HG02610 (cell line): ENCODE data around the gene PRLHR.

Experiments used
- ATAC-seq: cut with Tn5 transposase; IDR thresholded peaks from one replicate; pipeline ENCODE4 v1.9.1; 2021; ENCODE audit warnings: mild to moderate bottlenecking, moderate library complexity; ENCODE audit not compliant: unreplicated experiment

PRLHR gene

DNA sequence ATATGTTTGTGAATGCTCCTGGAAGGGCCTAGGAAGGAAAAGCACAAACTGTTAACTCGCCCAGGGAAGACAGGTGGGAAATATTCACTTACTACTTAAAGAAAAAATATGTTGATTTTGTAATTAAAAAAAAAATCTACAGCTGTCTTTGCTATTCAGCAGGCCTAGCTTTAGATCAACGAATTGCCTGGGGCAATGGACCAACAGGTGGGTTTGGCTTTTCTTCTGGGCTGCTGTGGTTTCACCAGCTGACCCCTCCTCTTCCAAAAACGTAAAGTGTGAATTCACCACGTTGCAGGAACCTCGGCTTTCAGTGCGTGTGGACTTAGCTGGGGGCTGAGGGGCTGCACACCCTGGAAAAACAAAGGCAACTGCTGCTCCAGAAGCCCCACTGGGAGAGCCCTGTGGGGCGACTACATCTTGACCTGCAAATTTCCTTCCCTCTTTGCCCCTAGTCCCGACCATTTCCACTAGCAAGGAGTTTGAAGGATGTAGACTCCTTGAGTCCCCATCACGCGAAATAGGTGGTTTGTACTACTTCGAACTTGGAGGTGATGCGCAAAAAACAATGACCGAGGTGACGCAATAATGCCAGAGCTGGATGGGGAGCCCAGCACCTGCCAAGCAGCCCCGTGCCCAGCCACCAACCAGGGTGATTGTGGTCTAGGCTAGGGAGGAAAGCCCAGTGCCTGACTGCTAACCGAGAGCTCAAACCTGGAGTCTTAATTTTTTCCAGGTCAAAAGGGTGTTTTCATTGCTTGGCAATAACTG is 7.4 kb downstream of the PRLHR start:
- ATAC-seq: no peak

DNA sequence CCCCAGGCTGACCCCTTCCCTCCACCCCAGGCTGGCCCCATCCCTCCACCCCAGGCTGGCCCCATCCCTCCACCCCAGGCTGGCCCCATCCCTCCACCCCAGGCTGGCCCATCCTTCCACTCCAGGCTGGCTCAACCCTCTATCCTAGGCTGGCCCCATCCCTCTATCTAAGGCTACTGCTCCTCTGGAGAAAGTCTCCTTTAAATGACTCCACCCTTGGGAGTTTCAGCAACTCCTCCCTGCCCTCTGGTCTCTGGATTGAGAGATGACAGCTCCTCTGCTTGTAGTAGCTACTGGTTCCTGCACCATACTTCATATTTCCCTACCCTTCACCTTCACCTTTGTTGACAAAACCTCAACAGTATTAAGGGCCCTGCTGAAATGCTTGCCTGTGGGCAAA is 8.5 kb downstream of the PRLHR start:
- ATAC-seq: no peak

DNA sequence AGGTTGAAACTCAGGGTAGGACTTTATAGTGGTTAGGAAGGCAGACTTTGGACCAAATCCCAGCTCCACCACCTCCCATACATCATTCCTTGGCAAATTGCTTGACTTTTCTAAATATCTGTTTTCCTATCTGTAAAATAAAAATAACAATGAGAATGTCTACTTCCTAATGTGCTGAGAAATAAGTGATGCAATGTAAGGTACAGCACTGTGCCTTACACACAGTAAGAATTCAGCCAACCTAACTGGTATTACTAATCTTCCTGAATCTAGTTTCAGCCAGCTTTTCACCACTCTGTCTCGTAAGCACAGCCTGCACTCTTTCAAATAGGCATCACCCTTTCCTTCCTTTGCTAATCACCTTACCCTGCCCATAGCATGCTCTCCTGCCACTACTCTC is 9.7 kb downstream of the PRLHR start:
- no peak for ATAC-seq

DNA sequence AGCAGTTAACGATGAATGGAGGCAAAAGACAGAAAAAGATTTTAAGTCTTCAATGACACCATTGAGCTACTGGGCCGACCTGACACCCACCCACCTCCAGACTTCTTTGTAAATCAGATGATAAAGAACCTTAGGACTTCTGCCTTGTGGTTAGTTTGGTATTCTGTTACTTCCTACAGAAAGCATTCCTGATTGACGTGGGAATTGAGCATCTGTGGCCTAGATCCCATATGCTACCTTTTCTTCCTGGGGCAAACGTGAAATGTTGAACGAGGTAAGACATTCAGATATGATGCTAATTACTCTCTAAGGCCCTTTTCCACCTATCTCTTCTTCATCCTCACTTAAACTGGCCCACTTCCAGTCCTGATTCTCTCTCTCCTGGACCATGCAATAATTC is 10.2 kb downstream of the PRLHR start:
- ATAC-seq: no peak

DNA sequence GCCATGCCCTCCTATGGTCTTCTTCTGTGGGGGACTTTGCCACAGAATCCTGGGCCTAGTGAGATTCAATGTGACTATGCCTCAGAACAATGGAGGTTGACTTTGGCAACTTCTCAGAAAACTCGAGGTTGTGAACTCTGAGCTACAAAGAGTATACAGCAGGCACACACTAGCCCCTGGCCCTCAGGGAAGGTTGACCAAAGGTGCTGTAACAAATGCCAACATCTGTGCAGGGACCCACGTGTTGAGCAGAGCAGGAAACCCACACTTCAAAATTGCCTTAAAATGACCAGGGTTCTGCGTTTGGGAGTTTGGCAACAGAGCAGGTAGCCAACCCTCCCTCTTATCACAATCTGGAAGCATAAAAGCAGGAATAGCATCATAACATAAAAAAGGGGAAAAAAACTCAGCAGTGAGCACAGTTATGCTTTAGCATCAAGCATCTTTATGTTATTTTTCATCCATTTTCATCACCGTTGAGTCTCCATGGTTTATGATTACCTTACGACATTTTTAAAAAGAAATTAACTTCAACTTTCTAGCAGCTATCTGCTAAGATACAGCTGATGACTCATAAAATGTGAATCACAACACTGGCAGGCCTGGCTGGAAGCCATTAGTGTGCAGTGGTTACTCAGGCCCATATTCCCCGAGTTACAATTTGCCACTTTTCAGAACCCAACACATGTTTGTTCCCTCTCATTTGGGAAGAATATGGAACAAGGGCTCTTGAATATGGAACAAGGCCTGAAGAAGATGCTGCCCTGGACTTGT is 11.1 kb downstream of the PRLHR start:
- ATAC-seq: no peak

DNA sequence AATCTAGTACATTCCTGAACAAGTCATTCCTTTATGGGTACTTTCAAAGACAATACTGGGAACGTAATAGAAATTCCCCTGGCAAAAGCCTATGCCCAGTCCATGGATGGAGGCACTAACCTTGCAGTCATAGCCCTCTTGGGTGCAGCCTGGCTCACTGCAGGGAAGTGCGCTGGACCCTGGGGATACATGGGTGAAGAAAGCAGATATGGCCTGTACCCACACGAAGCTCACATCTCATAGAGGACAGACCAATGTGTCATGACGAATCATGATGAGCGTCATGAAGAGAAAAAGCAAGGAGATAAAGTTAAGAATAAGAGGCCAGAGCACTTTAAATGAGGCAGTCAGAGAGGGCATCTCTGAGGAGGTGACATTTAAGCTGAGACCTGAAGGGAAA is 11.8 kb downstream of the PRLHR start:
- ATAC-seq: no peak

DNA sequence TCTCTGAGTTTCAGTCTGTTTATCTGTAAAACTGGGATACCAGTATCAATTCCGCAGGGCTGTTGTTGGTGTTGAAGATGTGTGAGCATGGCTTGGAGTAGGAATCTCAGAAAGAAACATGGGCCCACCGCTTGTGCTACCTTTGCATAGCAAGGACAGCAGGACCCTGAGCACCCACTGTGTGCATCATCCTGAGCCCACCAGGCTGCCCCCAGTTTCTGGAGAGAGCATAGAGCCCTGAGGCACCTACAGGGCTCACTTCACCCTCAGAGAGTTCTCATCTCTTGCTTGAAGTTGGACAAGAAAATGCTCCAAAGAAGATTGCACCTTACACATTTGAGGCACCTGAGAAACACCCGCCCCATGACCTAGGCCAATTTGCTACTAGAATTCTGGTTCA is 12.9 kb downstream of the PRLHR start:
- no peak for ATAC-seq

DNA sequence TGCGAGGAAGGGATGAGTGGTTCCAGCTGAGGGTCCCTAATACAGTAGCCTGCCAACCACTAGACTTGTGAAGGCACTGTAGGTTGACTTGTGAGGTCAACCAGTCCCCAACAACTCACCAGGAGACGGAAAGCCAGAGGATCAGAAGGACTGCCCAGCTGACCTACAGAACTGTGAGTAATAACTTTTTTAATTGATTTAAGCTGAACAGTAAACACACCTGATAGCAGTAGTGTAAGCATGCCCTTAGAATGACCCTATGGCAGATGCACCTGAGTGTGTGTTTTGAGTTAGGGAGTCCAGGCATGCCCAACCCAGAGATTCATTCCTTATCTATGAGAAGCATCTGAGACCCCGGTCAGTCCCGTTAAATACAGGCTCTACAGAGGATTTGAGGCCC is 14.1 kb downstream of the PRLHR start:
- no peak for ATAC-seq

DNA sequence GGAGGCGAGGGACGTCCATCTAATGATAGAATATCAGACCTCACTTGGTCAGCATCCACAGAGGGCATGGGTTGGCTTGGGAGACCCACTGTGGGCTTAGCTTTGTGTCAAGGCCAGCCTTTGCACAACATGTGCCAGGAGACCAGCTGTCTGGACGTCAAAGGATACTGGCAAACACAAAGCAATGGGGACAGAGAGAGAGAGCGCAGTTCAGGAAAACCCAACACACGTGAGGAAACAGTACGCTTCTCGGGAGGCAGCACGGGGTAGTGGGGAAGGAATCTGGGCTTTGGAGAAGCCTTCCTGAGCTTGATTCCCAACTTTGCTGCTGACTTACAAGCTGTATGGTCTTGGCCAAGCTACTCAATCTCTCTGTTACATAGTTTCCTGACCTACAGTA is 14.7 kb downstream of the PRLHR start:
- ATAC-seq: no peak

DNA sequence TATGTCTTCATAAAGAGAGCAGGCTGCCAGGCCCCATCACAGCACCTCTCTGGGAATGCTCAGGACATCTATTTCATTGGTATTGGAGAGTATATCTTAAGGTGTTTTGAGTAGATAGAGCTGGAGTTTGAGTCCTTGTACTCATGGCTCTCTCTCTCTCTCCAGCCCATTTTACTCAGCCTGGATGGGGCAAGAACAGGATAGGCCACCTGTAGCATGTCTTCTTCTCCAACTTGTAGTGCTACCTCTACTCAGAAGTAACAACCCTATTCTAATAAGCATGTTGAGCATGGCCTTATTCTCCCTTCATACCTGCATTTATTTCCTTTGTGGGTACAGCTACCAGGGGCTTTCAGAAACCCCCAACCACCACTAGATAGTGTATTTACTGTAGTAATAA is 21.9 kb downstream of the PRLHR start:
- no peak for ATAC-seq

DNA sequence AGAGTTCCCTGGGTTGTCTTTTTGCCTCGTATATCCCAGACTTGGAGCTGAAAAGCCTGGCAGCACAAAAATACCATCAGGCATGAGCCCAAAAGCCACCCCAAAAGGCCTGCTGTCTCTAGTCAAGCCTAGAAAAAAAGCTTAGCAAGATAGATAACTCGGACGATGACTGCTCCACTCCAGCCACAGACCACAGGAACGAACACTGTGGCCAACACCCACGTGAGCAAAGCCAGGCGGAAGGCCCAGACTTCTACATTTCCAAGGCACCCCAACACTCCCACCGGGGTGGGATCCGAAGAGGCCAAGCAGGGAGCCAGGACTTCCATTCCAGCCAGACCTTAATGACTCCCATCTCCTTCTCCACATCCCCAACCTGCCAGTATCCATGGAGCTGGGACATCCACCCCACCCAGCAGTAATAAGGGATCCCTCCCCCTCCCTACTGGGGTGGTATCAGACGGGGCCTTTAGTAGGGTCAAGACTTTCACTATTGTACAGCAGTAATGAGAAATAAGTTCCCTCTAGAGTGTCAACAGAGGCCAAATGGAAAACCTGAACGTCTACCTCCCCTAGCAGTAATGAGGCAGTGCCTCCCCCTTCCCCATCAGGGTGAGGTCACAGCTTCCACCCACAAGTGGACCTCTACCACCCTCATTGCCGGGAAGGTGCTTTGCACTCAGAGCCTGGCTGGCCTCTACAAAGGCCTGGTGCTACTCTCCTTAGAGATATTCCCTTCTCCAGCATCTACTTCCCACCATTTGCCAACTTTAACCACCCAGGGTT is 23.0 kb downstream of the PRLHR start:
- no peak for ATAC-seq

DNA sequence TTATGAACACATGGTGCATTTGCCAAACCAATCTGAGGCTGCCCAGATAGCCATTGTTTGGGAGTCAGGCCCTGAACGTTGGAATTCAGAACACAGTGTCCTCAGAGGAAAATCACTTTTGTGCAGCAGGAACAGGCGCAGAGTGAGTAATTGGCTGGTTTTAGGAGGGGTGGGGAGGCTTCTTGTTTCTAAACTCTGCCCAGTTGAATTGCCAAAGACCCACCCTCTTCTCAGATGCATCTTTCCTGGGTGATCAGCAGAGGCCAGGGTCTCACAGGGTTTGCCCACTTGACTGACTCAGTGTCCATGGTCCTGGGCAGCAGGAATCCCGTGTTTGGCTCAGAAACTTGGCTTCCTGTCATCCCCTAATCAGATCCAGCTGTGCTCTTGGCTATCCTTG is 24.3 kb downstream of the PRLHR start:
- no peak for ATAC-seq

DNA sequence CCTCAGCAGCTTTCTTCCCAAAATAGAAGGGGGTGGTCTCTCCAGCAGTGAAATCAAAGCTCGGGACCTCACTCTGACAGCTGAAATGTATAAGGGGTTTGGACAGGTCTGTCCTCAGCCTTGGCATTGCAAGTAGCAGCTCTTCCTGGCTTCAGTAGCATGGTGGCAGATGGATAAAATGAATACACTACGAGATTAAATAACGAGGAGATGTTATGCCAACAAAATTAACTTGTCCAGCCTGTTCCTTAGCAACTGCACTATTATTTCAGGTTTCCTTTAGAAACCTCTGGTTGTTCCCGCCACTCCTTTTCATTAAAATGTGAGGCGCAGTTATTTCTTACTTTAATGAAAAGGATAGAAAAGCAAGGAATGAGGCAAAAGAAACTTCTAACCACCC is 24.9 kb downstream of the PRLHR start:
- ATAC-seq: no peak

DNA sequence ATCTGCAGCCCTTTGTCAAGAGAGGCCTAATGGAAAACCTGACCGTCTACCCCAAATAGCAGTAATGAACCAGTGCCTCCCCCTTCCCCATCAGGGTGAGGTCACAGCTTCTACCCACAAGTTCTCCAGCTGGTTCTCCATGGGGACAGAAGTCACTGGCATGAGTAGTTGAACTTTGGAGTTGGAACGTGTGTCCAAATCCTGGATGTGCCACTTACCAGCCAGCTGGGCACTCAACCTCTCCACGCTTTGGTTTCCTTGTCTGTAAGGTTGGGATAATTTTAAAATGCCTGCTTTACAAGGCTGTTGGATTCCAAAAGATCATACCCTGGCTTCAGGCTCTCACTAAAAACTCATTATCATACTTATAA is 25.6 kb downstream of the PRLHR start:
- no peak for ATAC-seq

DNA sequence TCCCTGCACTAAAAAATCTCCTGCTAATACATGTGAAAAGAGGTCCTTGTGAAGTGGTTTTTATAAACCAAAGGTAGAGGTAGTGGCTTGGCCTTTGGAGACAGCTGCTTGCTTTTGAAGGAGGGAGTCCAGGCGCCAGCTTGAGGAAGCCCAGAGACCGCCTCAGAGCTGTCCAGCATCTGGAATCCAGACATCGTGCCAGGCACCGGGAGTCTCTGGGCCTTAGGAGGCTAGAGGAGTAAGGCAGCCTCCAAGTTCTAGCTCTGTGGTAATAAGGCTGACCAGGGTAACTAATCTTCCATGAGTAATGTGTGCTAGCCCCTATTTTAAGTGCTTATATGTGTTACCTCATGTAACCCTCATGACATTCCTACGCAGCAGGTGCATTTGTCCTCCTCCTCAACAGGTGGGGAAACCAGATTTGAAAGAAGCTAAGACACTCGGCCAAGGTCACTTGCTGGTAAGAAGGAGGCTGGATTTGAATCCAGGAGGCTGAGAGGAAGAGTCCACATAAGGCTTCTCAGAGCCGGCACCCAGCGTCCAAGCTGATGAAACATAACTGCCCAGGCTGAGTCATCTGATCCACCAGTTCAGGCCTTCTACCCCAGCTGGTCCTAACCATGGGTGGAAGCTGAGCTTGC is 26.1 kb downstream of the PRLHR start:
- no peak for ATAC-seq

DNA sequence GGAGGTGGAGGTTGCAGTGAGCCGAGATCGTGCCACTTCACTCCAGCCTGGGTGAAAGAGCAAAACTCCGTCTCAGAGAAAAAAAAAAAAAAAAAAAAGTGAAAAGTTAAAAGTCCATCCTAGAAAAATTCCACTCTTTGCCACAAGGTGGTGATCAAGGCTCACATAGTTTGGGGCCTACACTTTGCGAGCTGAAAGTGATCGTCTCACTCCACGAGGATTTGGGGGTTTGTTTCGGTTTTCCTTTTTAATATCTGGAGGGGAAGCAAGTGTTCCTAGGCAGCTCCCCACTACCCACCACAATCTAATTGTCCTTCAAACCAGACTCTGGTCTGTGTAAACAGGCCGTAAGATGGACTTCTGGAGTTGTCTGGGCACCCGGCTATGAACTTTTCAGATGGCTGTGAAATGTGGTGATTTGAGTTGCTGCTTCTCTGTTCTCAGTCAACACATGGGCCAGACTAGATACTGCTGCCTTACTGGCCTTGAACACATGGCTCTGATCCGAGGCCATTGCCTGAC is 27.1 kb downstream of the PRLHR start:
- no peak for ATAC-seq

DNA sequence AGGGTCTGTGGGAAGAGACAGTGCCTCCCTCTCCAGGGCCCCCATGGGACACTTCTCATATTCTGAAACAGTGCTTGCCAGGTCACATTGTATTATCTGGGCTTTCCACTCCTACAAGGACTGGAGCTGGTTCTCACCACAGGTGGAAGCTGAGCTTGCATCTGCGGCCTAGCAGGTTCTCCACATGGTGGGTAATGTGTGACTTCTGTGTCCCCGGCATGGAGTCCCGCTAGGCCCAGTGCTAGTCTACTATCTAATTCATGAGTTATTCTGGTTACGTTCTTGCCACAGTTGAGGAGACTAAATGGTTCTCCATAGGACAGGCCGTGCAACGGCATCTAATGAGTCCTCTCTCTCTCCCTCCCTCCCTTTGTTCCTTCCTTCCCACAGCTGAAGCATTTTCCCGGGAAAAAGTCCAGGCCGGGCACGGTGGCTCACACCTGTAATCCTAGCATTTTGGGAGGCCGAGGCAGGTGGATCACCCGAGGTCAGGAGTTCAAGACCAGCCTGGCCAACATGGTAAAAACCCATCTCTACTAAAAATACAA is 27.7 kb downstream of the PRLHR start:
- no peak for ATAC-seq

DNA sequence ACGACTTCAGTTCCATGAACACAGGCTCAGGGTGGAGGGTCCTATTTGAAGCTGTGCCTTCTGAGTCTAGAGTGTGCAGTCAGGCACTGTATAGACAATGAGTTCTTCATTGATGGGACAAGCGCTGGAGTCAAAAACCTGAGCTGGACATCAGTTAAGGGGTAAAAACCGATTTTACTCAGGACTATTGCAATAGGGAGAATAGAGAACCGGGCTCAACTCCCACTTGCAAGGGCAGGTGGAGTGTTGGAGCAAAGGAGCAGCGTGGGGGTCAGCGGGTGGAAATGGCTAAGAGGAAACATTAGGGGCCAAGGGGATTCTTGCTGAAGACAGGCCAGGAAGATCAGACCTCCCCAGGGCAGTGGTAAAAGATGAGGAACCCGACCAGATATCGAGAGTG is 28.5 kb downstream of the PRLHR start:
- no peak for ATAC-seq

DNA sequence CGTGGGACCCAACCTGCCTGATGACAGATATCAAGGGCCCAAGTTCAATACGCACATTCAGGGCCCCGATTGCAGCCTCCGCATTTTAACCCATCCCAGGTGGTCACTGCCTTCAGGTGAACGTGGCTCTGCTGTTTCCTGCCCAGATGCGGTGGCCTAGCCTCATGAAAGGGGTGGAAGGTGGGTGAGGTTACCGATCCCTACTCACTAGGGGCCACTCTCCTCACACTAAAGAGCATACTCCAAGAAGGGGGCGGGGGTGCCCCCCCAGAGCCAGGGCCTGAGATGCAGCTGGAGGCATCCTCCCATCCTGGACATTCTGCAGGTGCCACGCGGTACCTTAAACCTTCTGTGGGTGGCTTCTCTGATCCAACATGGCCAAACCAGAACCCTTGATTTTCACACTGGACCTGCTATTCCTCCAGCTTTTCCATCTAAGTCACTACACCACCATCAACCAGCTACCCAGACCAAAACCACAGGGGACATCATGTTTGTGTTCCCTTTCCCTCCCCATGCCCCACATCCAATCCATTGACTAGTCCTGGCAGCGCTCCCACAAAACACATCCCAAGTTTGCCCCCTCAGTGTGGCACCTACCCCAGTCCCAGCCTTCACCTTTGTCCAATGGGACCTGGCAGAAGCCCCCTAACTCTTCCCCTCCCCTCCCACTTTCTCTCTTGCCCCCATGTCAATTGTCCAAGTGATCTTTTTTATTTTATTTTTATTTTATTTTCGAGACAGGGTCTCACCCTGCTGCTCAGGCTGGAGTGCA is 30.0 kb downstream of the PRLHR start:
- ATAC-seq: no peak

DNA sequence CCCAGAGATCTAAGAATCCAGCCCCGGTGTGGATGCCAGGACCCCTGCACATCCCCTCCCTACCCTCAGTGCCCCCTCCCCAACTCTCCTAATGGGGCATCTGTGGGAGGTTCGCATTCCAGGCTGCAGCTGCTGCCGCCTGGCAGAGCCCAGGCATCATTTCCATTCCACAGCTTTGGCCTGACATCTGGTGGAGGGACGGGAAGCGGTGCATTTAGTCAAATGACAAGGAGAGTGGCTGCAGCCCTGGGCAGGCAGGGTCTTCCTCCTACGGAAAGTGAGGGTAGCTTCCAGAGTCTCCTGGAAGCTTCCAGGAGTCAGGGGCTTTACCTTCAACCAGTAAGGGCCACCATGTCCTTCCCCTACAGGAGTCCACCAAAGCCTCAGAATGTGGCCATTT is 30.8 kb downstream of the PRLHR start:
- ATAC-seq: no peak
